MM.1S (cell line): ENCODE measurements around the gene EAF1.
A peak's percentile ranks its signal among the peaks of the same experiment; 100 is the strongest.

Source experiments
- DNase-seq: peaks from one replicate; pipeline ENCODE4 v3.0.0-alpha.2; 2015
- H2AFZ ChIP-seq: fragments of 300-600 bp; sonication (generic); 2 replicates; pipeline ENCODE4 v1.6.0; 2016; ENCODE audit warnings: antibody characterized with exemption, low read length
- H3F3A ChIP-seq: fragments of 300-600 bp; sonication (generic); 2 replicates; pipeline ENCODE4 v1.6.1; 2016; ENCODE audit warnings: mild to moderate bottlenecking, antibody characterized with exemption, low read length, moderate library complexity, mixed read lengths; ENCODE audit not compliant: insufficient read depth
- H3K27ac ChIP-seq: fragments of 300-600 bp; sonication (generic); 2 replicates; pipeline ENCODE4 v1.5.1; 2016; ENCODE audit warnings: mild to moderate bottlenecking, low read length
- H3K27me3 ChIP-seq: fragments of 300-600 bp; sonication (generic); replicated peaks from 2 replicates; pipeline ENCODE4 v1.6.0; 2016; ENCODE audit warnings: low read length; ENCODE audit not compliant: insufficient read depth
- H3K36me3 ChIP-seq: fragments of 300-600 bp; sonication (generic); replicated peaks from 2 replicates; pipeline ENCODE4 v1.6.1; 2016; ENCODE audit warnings: mild to moderate bottlenecking, low read length, mixed read lengths; ENCODE audit not compliant: insufficient read depth
- H3K4me1 ChIP-seq: fragments of 300-600 bp; sonication (generic); 2 replicates; pipeline ENCODE4 v1.6.1; 2016; ENCODE audit warnings: low read length, mixed read lengths
- H3K4me2 ChIP-seq: fragments of 300-600 bp; sonication (generic); 2 replicates; pipeline ENCODE4 v1.6.0; 2016; ENCODE audit warnings: low read depth, low read length
- H3K4me3 ChIP-seq: fragments of 300-600 bp; sonication (generic); 2 replicates; pipeline ENCODE4 v1.5.1; 2016; ENCODE audit warnings: low read length, mixed read lengths
- H3K79me2 ChIP-seq: fragments of 300-600 bp; sonication (generic); 2 replicates; pipeline ENCODE4 v1.6.1; 2016; ENCODE audit warnings: mixed run types, low read length, mixed read lengths
- H3K9ac ChIP-seq: fragments of 300-600 bp; sonication (generic); 2 replicates; pipeline ENCODE4 v1.6.1; 2016; ENCODE audit warnings: low read length, mixed read lengths
- H3K9me2 ChIP-seq: fragments of 300-600 bp; sonication (generic); replicated peaks from 2 replicates; pipeline ENCODE4 v1.6.1; 2016; ENCODE audit warnings: mild to moderate bottlenecking, low read length, mixed read lengths; ENCODE audit not compliant: insufficient read depth
- H3K9me3 ChIP-seq: fragments of 300-600 bp; sonication (generic); replicated peaks from 2 replicates; pipeline ENCODE4 v1.6.1; 2016; ENCODE audit warnings: mild to moderate bottlenecking, low read length, mixed read lengths; ENCODE audit not compliant: insufficient read depth
- H4K20me1 ChIP-seq: fragments of 300-600 bp; sonication (generic); 2 replicates; pipeline ENCODE4 v1.6.1; 2016; ENCODE audit warnings: mild to moderate bottlenecking, low read length, moderate library complexity, mixed read lengths; ENCODE audit not compliant: insufficient read depth
- EZH2 ChIP-seq: fragments of 300-600 bp; sonication (generic); optimal IDR thresholded peaks from 2 replicates; pipeline ENCODE3; 2017; ENCODE audit warnings: low read depth, mild to moderate bottlenecking, antibody characterized with exemption, low read length, mixed read lengths
- EZH2phosphoT487 ChIP-seq: fragments of 300-600 bp; sonication (generic); IDR thresholded peaks from 2 replicates; pipeline ENCODE4 v1.6.1; 2018; ENCODE audit warnings: antibody characterized with exemption, low read length
- TF ChIP-seq, protein P1 (sequence below): fragments of 300-600 bp; sonication (generic); IDR thresholded peaks from 2 replicates; pipeline ENCODE4 v1.5.1; 2016; ENCODE audit warnings: antibody characterized with exemption, low read length, mixed read lengths

EAF1 gene

DNA sequence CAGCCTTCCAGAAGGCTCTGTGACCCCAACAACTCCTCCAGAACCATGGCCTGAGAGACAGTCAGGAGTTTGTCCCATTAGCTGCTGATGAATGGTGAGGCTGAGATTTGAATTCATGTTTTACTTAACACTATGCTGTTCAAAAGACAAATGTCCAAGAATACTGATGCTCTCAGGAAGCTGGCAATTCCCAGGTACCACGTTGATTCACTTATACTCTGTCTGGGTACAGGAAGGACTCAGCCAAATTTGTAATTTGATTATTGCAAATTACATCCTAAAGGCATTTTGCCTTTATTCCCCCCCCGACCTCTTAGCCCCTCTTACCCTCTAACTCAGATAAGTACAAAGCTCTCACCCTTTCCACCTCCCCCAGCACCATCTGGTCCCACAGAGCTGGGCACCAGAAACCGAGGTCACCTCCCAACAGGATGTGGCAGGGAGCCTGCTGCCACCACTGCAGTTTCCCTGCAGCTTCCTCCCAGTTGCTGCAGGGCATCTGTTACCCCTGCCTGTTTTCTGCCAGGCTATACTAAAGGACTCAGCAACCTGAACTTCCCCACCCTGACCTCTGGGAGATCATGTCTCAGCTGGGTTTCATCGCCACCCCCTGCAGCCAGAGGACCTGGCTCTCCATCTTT lies 33.6 kb downstream of the EAF1 start:
- TF ChIP-seq, protein P1, sequence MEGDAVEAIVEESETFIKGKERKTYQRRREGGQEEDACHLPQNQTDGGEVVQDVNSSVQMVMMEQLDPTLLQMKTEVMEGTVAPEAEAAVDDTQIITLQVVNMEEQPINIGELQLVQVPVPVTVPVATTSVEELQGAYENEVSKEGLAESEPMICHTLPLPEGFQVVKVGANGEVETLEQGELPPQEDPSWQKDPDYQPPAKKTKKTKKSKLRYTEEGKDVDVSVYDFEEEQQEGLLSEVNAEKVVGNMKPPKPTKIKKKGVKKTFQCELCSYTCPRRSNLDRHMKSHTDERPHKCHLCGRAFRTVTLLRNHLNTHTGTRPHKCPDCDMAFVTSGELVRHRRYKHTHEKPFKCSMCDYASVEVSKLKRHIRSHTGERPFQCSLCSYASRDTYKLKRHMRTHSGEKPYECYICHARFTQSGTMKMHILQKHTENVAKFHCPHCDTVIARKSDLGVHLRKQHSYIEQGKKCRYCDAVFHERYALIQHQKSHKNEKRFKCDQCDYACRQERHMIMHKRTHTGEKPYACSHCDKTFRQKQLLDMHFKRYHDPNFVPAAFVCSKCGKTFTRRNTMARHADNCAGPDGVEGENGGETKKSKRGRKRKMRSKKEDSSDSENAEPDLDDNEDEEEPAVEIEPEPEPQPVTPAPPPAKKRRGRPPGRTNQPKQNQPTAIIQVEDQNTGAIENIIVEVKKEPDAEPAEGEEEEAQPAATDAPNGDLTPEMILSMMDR, result no peak
- no peak for TF ChIP-seq EZH2
- TF ChIP-seq EZH2phosphoT487, result no peak
- Histone ChIP-seq H3F3A (no peaks in the 10 kb centered on the region), H3K27ac (peak overlapping the region; percentile 8; the same call in 1 of the 2 replicates), H3K4me1 (peaks cover 12% of the 10 kb centered on the region), H2AFZ (no peak overlapping the region), H3K4me3 (no peak overlapping the region), H3K36me3 (no peaks in the 10 kb centered on the region), H3K27me3 (no peaks in the 10 kb centered on the region), H3K9ac (no peak overlapping the region), H4K20me1 (no peaks in the 10 kb centered on the region), H3K79me2 (no peaks in the 10 kb centered on the region), H3K9me3 (no peaks in the 10 kb centered on the region), H3K4me2 (peak overlapping the region; percentile 27; the same call in 1 of the 2 replicates), H3K9me2 (no peaks in the 10 kb centered on the region)
- DNase-seq, result peak; percentile 63

DNA sequence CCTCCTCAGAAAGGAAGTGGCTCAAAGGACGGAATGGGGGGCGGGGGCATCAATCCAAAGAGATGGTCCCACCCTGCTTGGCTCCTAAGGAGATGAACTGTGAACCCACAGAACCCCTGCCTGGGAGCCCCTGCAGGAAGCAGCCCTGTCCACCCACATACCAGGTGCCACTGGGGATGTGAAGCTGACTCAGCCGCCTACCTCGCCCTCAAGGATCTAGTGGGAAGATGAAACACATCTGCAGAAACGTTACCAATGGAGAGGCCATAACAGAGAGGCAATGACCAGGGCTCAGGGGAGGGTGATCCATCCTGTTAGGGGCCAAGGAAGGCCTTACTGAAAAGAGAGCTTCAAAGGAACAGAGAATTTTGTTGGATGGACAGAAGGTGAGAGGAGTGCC lies 35.1 kb downstream of the EAF1 start:
- Histone ChIP-seq H3K4me1 (peaks cover 12% of the 10 kb centered on the region), H3K4me2 (no peak overlapping the region), H3F3A (no peaks in the 10 kb centered on the region), H2AFZ (no peak overlapping the region), H3K27ac (no peak overlapping the region), H3K27me3 (no peaks in the 10 kb centered on the region), H4K20me1 (no peaks in the 10 kb centered on the region), H3K4me3 (no peak overlapping the region), H3K79me2 (no peaks in the 10 kb centered on the region), H3K9me3 (no peaks in the 10 kb centered on the region), H3K9ac (no peak overlapping the region), H3K36me3 (no peaks in the 10 kb centered on the region), H3K9me2 (no peaks in the 10 kb centered on the region)
- TF ChIP-seq, protein P1, result no peak
- TF ChIP-seq EZH2phosphoT487 (no peak), EZH2 (no peak)
- no peak for DNase-seq

DNA sequence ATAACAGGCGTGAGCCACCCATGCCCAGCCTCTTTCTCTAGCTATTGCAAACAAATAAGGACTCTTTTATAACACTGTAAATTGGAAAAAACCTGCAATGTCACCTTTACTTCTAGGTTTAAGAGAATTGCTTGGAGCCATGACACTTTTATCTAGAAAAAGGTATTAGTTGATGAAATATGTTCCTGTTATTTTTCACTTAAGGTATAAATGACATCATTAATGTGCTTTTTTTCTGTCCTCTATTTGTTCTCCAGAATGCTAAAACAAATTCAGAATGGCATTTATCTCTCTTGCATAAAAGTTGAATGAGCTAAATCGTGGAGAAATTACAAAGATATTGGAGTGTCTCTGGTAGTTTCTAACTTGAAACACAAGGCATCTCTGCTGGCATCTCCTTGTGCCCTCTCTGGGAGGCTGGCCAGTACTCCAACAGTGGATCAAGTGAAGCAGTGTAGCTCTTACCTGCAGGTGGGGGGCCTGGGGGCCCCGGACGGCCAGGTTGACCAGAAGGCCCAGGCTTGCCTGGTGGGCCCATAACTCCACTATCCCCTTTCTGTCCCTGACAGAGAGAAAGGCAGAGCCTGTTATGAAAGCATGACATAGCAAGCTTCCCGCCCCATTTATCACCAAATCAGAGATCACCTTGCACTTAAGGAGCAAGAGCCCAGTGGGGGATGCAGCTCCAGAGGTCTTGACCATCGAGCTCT lies 38.6 kb downstream of the EAF1 start:
- no peak overlapping the region for H2AFZ ChIP-seq
- peaks cover 6% of the 10 kb centered on the region for H3K4me1 ChIP-seq
- no peak for TF ChIP-seq EZH2
- TF ChIP-seq EZH2phosphoT487, result no peak
- TF ChIP-seq, protein P1, result no peak

More for the DNA sequence above, 38.6 kb downstream of the EAF1 start:
- Histone ChIP-seq H3K27me3 (no peaks in the 10 kb centered on the region), H3K4me2 (no peak overlapping the region), H3K79me2 (no peaks in the 10 kb centered on the region), H3K9me3 (no peaks in the 10 kb centered on the region), H3K9me2 (no peaks in the 10 kb centered on the region), H3K4me3 (no peak overlapping the region), H3F3A (no peaks in the 10 kb centered on the region), H3K27ac (no peak overlapping the region), H3K36me3 (no peaks in the 10 kb centered on the region), H3K9ac (no peak overlapping the region), H4K20me1 (no peaks in the 10 kb centered on the region)
- DNase-seq, result no peak
